Ammon's horn (tissue), 1 donor: ENCODE data around the gene KDM3A.
A peak's percentile ranks its signal among the peaks of the same experiment; 100 is the strongest.

Source experiments
- DNase-seq: peaks from one replicate; pipeline ENCODE4 v3.0.0-alpha.2; 2016; ENCODE audit warnings: low spot score

KDM3A gene

GRCh38 chr2:86518481-86518880 lies 77.3 kb downstream of the KDM3A start:
- DNase-seq = peak; percentile 78

- DNase-seq = no peak
These were observed 78.2 kb downstream of the KDM3A start for GRCh38 chr2:86519349-86519748.

- DNase-seq = no peak
These were observed 79.0 kb downstream of the KDM3A start for GRCh38 chr2:86520153-86520552.

- DNase-seq = no peak
These were observed 80.8 kb downstream of the KDM3A start for GRCh38 chr2:86521922-86522321.

- DNase-seq = no peak
These were observed 81.5 kb downstream of the KDM3A start for GRCh38 chr2:86522711-86523110.

DNA sequence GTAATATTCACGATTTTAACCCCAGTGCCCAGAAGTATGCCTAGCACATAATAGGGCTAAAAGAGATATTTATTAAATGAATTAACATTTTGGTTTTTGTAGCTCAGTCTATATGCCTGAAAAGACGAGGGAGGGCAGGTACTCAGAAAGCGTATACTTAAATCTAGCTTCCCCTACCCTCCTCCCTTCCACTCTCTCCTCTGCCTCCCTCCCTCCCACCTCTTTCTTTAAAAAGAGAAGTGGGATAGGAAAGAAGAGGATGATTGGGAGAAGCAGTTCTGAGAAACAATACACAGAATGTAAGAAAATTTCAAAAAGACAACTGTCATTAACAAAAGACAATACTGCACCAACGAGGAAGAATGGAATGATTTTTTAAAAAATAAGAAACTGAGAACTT lies 82.3 kb downstream of the KDM3A start:
- DNase-seq = no peak

GRCh38 chr2:86525421-86526340 lies 84.5 kb downstream of the KDM3A start:
- no peak for DNase-seq

DNA sequence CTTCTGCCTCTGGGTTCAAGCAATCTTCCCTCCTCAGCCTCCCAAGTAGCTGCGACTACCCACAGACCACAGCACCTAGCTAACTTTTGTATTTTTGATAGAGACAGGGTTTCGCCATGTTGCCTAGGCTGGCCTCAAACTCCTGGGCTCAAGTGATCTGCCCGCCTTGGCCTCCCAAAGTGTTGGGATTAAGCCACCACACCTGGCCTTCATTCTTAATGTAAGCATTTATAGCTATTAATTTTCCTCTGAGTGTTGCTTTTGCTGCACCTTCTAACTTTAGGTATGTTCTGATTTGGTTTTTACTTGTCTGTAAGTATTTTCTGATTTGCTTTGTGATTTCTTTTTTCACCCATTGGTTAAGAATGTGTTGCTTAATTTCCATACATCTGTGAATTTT lies 92.4 kb downstream of the KDM3A start:
- no peak for DNase-seq

GRCh38 chr2:86541334-86541733 lies 100.2 kb downstream of the KDM3A start:
- no peak for DNase-seq
